ENCODE measurements around the gene PLSCR5. TPM values are rescaled to one million over a fixed set of nuclear protein-coding genes. Genes with fewer than 3 reads are reported as not detected.

PLSCR5 gene
- polyA plus RNA-seq, 1 donor (not counting 4 experiments of a cell fraction or from before 2014, with no cell fraction given), result not detected

DNA sequence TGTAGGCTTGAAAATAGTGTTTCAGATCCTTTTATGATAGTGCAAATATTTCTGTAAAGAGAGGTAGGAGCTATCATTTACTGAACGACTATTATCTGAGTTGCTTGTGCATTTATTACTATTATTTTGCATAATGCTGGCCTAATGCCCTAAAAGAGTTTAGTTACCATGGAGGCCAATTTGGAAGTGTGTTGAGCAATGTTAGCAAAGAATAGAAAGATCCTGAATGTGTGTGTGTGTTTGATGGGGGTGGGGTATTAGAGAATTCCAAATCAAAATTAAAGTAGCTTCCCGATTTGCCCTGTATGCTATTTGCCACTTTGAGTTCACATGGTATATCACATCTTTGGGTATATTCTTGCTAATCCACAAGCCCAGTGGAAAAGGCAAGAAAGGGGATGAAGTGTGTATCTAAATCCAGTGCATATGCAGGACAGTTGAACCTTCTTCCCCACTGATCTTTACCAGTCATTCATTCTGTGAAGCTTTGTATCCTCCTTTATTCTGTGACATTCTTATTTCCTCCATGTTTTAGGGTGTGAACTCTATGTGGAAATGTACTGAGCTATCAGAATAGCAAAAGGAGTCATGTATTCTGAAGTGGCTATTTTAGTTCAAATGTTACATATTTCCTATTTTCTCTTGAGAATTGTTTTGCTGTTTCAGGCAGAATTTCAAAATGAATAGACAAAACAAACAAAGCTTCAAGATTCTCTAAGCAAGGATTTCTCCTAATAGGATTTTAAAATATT is 45.7 kb upstream of the PLSCR5 start:
- Histone ChIP-seq H3K9ac (ENCODE audit: control insufficient read depth, extremely low read depth, insufficient read depth, low read length) (no peak overlapping the region), H3K27ac (ENCODE audit: control insufficient read depth, insufficient read depth, low read length) (no peak overlapping the region), H3K79me2 (ENCODE audit: control insufficient read depth, insufficient read depth, low read length) (no peaks in the 10 kb centered on the region), H4K20me1 (ENCODE audit: control insufficient read depth, extremely low read depth, insufficient read depth, low read length) (no peaks in the 10 kb centered on the region), H3K9me1 (ENCODE audit: control insufficient read depth, extremely low read depth, insufficient read depth, low read length) (no peaks in the 10 kb centered on the region), H3K4me2 (ENCODE audit: control insufficient read depth, extremely low read depth, insufficient read depth, low read depth, low read length) (no peak overlapping the region), H3K36me3 (ENCODE audit: control insufficient read depth in 2 of 2, extremely low read depth in 1 of 2, insufficient read depth in 2 of 2, low read length in 2 of 2) (no peaks in the 10 kb centered on the region), H3K27me3 (ENCODE audit: control insufficient read depth, extremely low read depth, insufficient read depth, low read length) (no peaks in the 10 kb centered on the region), H3K4me3 (ENCODE audit: control insufficient read depth in 2 of 3, extremely low read depth in 1 of 3, insufficient read depth in 2 of 3, low read depth in 1 of 3, low read length in 3 of 3) (no peak overlapping the region), H3K4me1 (ENCODE audit: control insufficient read depth, extremely low read depth, insufficient read depth, low read length) (no peaks in the 10 kb centered on the region), H2AFZ (ENCODE audit: control insufficient read depth, low read length) (no peak overlapping the region), H3K9me3 (ENCODE audit: control insufficient read depth, low read depth, low read length) (no peaks in the 10 kb centered on the region)
- DNase-seq (ENCODE audit: low read depth, low spot score), result no peak
- TF ChIP-seq, protein P1, sequence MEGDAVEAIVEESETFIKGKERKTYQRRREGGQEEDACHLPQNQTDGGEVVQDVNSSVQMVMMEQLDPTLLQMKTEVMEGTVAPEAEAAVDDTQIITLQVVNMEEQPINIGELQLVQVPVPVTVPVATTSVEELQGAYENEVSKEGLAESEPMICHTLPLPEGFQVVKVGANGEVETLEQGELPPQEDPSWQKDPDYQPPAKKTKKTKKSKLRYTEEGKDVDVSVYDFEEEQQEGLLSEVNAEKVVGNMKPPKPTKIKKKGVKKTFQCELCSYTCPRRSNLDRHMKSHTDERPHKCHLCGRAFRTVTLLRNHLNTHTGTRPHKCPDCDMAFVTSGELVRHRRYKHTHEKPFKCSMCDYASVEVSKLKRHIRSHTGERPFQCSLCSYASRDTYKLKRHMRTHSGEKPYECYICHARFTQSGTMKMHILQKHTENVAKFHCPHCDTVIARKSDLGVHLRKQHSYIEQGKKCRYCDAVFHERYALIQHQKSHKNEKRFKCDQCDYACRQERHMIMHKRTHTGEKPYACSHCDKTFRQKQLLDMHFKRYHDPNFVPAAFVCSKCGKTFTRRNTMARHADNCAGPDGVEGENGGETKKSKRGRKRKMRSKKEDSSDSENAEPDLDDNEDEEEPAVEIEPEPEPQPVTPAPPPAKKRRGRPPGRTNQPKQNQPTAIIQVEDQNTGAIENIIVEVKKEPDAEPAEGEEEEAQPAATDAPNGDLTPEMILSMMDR (optimal IDR thresholded peaks at IDR 0.05 in 1 of 3, IDR thresholded peaks at IDR 0.05 in 1 of 3, conservative IDR thresholded peaks at IDR 0.05 in 1 of 3; ENCODE audit: extremely low read depth in 1 of 3, insufficient read depth in 2 of 3, low read length in 3 of 3), result no peak
- no peak for TF ChIP-seq EZH2 (IDR thresholded peaks at IDR 0.05; ENCODE audit: low read length)
- no peak for FAIRE-seq
- dilution Hi-C loops (cut with MboI; ENCODE audit: extremely low pct_ligation_motif_present, low sequenced_read_pairs), result no loop called here

DNA sequence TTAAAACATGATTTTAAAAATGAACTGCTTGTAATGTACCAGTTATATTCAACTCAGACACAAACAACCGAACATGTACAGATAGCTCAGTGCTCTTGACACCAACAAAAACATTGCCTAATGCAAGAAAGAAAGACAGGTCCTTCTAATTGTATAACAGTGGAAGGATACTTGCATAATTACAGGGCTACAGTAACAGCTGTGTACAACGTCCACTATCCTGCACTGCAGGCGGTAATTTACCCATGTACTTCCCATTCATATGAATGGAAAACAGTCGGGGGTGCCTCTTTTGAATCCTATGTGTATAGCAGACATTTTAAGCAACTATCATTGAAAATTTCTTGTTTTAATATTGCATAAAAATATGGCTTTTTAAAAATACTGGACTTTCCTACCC is 41.1 kb upstream of the PLSCR5 start:
- no peaks in the 10 kb centered on the region for H3K9me1 ChIP-seq (ENCODE audit: control insufficient read depth, extremely low read depth, insufficient read depth, low read length)
- no peak overlapping the region for H3K4me3 ChIP-seq (ENCODE audit: control insufficient read depth in 2 of 3, extremely low read depth in 1 of 3, insufficient read depth in 2 of 3, low read depth in 1 of 3, low read length in 3 of 3)
- H3K36me3 ChIP-seq (ENCODE audit: control insufficient read depth in 2 of 2, extremely low read depth in 1 of 2, insufficient read depth in 2 of 2, low read length in 2 of 2), result no peaks in the 10 kb centered on the region
- H3K9ac ChIP-seq (ENCODE audit: control insufficient read depth, extremely low read depth, insufficient read depth, low read length), result no peak overlapping the region
- DNase-seq (ENCODE audit: low read depth, low spot score) (no peak), FAIRE-seq (no peak)
- H3K9me3 ChIP-seq (ENCODE audit: control insufficient read depth, low read depth, low read length), result no peaks in the 10 kb centered on the region
- H3K4me1 ChIP-seq (ENCODE audit: control insufficient read depth, extremely low read depth, insufficient read depth, low read length), result no peaks in the 10 kb centered on the region
- no peaks in the 10 kb centered on the region for H4K20me1 ChIP-seq (ENCODE audit: control insufficient read depth, extremely low read depth, insufficient read depth, low read length)
- dilution Hi-C loops (cut with MboI; ENCODE audit: extremely low pct_ligation_motif_present, low sequenced_read_pairs), result no loop called here
- H3K27ac ChIP-seq (ENCODE audit: control insufficient read depth, insufficient read depth, low read length), result no peak overlapping the region
- no peak overlapping the region for H3K4me2 ChIP-seq (ENCODE audit: control insufficient read depth, extremely low read depth, insufficient read depth, low read depth, low read length)
- H3K27me3 ChIP-seq (ENCODE audit: control insufficient read depth, extremely low read depth, insufficient read depth, low read length), result no peaks in the 10 kb centered on the region
- no peaks in the 10 kb centered on the region for H3K79me2 ChIP-seq (ENCODE audit: control insufficient read depth, insufficient read depth, low read length)
- TF ChIP-seq, protein P1 (optimal IDR thresholded peaks at IDR 0.05 in 1 of 3, IDR thresholded peaks at IDR 0.05 in 1 of 3, conservative IDR thresholded peaks at IDR 0.05 in 1 of 3; ENCODE audit: extremely low read depth in 1 of 3, insufficient read depth in 2 of 3, low read length in 3 of 3), result no peak
- no peak for TF ChIP-seq EZH2 (IDR thresholded peaks at IDR 0.05; ENCODE audit: low read length)
- H2AFZ ChIP-seq (ENCODE audit: control insufficient read depth, low read length), result no peak overlapping the region

All from keratinocyte (primary cell).